ENCODE data around the gene CDK18. TPM values are rescaled to one million over a fixed set of nuclear protein-coding genes. Genes with fewer than 3 reads are reported as not detected.

The CDK18 gene
- 1.1 and 2.6 TPM in 2 replicates for total RNA-seq

GRCh38 chr1:205504311-205505075 lies at the start of gene CDK18:
TSS of gene CDK18 (plus strand) at chr1:205504669. CDS start at chr1:205523168, 18,499 bp downstream.

GRCh38 chr1:205455581-205456382 lies 48.7 kb upstream of the CDK18 start, which contains the start of gene BLACAT1:
TSS of gene BLACAT1 (minus strand) at chr1:205456045.

Small RNA genes within 50 kb of the gene (small RNA-seq; reads per million reads assigned to genes)
- gene RNU2-19P: not detected

Other genes starting within 250 kb of the CDK18 start
- gene NUAK2, start 182.9 kb upstream of the CDK18 start, total RNA-seq: 10.0 and 13.8 TPM in 2 replicates
- gene KLHDC8A, start 147.7 kb upstream of the CDK18 start, total RNA-seq: not detected in 2 replicates
- gene LEMD1, start 82.6 kb upstream of the CDK18 start, total RNA-seq: not detected in 2 replicates
- 0.12 TPM in 1 of 2 replicates, not detected in the other for gene BLACAT1, start 48.6 kb upstream of the CDK18 start, total RNA-seq
- gene ELK4, start 127.3 kb downstream of the CDK18 start, total RNA-seq: 22.2 and 29.4 TPM in 2 replicates
- gene SLC45A3, start 175.8 kb downstream of the CDK18 start, total RNA-seq: 0.73 and 1.1 TPM in 2 replicates
- gene NUCKS1, start 245.5 kb downstream of the CDK18 start, total RNA-seq: 160 and 181 TPM in 2 replicates